Smooth muscle cell (in vitro differentiated cells): Measurements from ENCODE around the gene GNAZ. TPM values are rescaled to one million over a fixed set of nuclear protein-coding genes. Genes with fewer than 3 reads are reported as not detected.

ENCODE experiments used
- DNase-seq: peaks from one replicate; lab custom pipeline; 2025; ENCODE audit not compliant: unreplicated experiment; lab: John Stamatoyannopoulos, UW
- H2AFZ ChIP-seq: fragments of 200-600 bp; sonication (generic); 2 replicates; pipeline ENCODE4 v1.6.0; 2016; ENCODE audit warnings: antibody characterized with exemption, low read depth, mild to moderate bottlenecking
- H3F3A ChIP-seq: fragments of 200-600 bp; sonication (generic); 2 replicates; pipeline ENCODE4 v1.6.0; 2017; ENCODE audit warnings: antibody characterized with exemption, low read depth
- H3K27ac ChIP-seq: fragments of 200-600 bp; sonication (generic); 2 replicates; pipeline ENCODE4 v1.5.1; 2016; ENCODE audit warnings: low read depth, mild to moderate bottlenecking
- H3K27me3 ChIP-seq: fragments of 200-600 bp; sonication (generic); 2 replicates; pipeline ENCODE4 v1.6.1; 2016; ENCODE audit warnings: low read depth, mild to moderate bottlenecking
- H3K36me3 ChIP-seq: fragments of 200-600 bp; sonication (generic); 2 replicates; pipeline ENCODE4 v1.5.1; 2016; ENCODE audit warnings: low read depth
- H3K4me1 ChIP-seq: fragments of 200-600 bp; sonication (generic); 2 replicates; pipeline ENCODE4 v1.5.1; 2016; ENCODE audit warnings: low read depth
- H3K4me2 ChIP-seq: fragments of 200-600 bp; sonication (generic); 2 replicates; pipeline ENCODE4 v1.6.0; 2016; ENCODE audit warnings: mild to moderate bottlenecking
- H3K4me3 ChIP-seq: fragments of 200-600 bp; sonication (generic); 2 replicates; pipeline ENCODE4 v1.5.1; 2016; ENCODE audit warnings: mild to moderate bottlenecking
- H3K79me2 ChIP-seq: fragments of 200-600 bp; sonication (generic); 2 replicates; pipeline ENCODE4 v1.6.0; 2016; ENCODE audit warnings: low read depth, mild to moderate bottlenecking
- H3K9ac ChIP-seq: fragments of 200-600 bp; sonication (generic); 2 replicates; pipeline ENCODE4 v1.6.0; 2016; ENCODE audit warnings: low read depth
- H3K9me3 ChIP-seq: fragments of 200-600 bp; sonication (generic); replicated peaks from 2 replicates; pipeline ENCODE4 v1.5.1; 2016; ENCODE audit warnings: low read depth
- H4K20me1 ChIP-seq: fragments of 200-600 bp; sonication (generic); 2 replicates; pipeline ENCODE4 v1.6.0; 2016; ENCODE audit warnings: low read depth
- WGBS: methylation state at CpG from one replicate; pipeline ENCODE4 v1.1.7; 2016; ENCODE audit warnings: low lambda C conversion rate; 5-methylcytosine and 5-hydroxymethylcytosine counted together
- polyA plus RNA-seq: library from polyadenylated mRNA; unstranded; fragments of >200 nt; fragmentation: Nextera tagmentation; extraction: Ambion mirVana; gene quantifications from 2 replicates; pipeline ENCODE4 v1.2.1, GENCODE V29; 2016
- total RNA-seq: library from RNA; depleted of rRNA; stranded (reverse); fragments of >200 nt; gene quantifications from 2 replicates; pipeline ENCODE4 v1.2.3, GENCODE V29; 2014
- TF ChIP-seq, protein P1 (sequence below): fragments of 200-600 bp; sonication (generic); IDR thresholded peaks from 2 replicates; pipeline ENCODE4 v1.5.1; 2017; ENCODE audit warnings: borderline replicate concordance, mild to moderate bottlenecking, antibody characterized with exemption; ENCODE audit not compliant: insufficient read depth, poor library complexity, severe bottlenecking

GNAZ gene
- total and polyA plus RNA-seq, 2 experiments from 2014 or later = 0.50 to 1.2 TPM

DNA sequence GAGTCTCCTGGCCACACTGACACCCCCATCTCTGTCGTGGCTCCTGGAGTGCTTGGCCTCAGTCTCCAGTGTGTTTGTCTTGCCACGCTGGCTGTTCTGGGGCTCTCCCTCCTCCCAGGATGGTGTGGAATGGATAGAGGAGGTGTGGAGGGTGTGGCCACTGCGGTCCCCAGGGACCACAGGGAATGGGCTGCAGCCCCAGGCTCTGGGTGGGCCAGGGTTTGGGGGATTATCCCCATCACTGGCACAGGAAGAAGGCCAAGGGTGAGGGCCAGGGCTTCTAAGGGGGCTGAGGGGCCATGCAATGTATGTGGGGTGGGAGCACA, 8.1 kb downstream of the GNAZ start:
- no peak for DNase-seq
- Histone ChIP-seq H3K9ac (no peak overlapping the region), H3K36me3 (no peaks in the 10 kb centered on the region), H3K4me1 (no peaks in the 10 kb centered on the region), H3K9me3 (no peaks in the 10 kb centered on the region), H3K79me2 (no peaks in the 10 kb centered on the region), H4K20me1 (no peaks in the 10 kb centered on the region), H3K4me2 (no peak overlapping the region), H2AFZ (no peak overlapping the region), H3K27ac (no peak overlapping the region), H3F3A (no peaks in the 10 kb centered on the region), H3K27me3 (no peaks in the 10 kb centered on the region), H3K4me3 (no peak overlapping the region)
- TF ChIP-seq, protein P1, sequence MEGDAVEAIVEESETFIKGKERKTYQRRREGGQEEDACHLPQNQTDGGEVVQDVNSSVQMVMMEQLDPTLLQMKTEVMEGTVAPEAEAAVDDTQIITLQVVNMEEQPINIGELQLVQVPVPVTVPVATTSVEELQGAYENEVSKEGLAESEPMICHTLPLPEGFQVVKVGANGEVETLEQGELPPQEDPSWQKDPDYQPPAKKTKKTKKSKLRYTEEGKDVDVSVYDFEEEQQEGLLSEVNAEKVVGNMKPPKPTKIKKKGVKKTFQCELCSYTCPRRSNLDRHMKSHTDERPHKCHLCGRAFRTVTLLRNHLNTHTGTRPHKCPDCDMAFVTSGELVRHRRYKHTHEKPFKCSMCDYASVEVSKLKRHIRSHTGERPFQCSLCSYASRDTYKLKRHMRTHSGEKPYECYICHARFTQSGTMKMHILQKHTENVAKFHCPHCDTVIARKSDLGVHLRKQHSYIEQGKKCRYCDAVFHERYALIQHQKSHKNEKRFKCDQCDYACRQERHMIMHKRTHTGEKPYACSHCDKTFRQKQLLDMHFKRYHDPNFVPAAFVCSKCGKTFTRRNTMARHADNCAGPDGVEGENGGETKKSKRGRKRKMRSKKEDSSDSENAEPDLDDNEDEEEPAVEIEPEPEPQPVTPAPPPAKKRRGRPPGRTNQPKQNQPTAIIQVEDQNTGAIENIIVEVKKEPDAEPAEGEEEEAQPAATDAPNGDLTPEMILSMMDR = no peak
- WGBS = 92% methylated on average over 3 of the region's 3 CpGs

DNA sequence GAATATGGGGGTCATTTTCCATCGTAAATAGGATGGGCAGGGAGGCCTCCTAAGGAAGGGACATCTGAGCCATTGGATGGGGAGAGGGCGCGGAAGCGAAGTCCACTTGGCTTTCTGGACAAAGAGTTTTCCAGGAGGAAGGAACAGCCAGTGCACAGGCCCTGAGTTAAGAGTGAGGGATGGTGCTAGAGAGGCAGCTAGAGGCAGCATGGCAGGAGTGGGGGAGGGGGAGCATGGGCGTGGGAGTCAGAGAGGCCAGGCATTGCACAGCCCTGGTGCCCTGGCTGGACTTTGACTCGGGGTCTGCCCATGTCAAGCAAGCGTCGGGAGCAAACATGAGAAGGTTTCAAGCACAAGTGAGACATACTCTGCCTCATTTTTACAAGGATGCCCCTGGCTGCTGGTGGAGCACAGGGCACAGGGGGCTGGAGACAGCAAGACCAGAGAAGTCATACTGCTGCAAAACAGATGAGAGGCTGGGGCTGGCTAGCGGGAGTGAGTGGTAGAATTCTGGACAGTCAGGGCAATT, 9.0 kb downstream of the GNAZ start:
- Histone ChIP-seq H3K9ac (no peak overlapping the region), H3K4me2 (no peak overlapping the region), H3K36me3 (no peaks in the 10 kb centered on the region), H3K9me3 (no peaks in the 10 kb centered on the region), H3K4me1 (no peaks in the 10 kb centered on the region), H2AFZ (no peak overlapping the region), H3F3A (no peaks in the 10 kb centered on the region), H3K27me3 (no peaks in the 10 kb centered on the region), H3K4me3 (no peak overlapping the region), H3K79me2 (no peaks in the 10 kb centered on the region), H4K20me1 (no peaks in the 10 kb centered on the region), H3K27ac (no peak overlapping the region)
- TF ChIP-seq, protein P1 = no peak
- DNase-seq = no peak
- WGBS = 98% methylated on average over 9 of the region's 9 CpGs

DNA sequence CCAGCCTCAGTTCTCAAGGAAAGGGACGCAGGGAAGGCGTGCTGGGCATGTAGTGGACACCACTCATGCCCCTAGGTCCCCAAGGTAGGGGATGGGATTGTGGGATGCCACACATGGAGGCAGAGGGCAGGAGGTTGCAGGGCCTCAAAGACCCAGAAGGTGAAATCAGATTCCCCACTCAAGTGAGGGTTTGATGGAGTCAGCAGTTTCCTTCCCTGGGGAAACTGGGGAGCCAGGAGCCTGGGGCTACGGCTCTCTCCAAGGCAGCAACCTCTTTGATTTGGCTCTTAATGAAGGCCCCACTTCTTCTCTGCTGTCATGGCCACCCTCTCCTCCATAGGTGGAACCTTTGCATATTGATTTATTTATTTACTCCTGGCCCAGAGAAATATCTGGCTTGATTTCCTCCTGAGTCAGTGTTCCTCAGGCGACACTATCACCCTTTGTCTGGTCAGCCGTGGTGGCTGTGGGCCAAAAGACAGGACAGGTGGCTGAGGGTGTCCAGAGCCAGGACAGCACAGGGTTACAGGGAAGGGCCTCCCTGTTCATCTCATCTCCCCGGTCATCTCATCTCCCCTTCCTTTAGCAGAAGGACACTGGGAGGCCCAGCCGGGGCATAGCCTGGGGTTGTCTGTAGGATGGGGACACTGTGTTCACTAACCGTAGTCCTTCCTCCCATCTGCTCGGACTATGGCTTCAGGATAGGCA, 9.6 kb downstream of the GNAZ start:
- no peaks in the 10 kb centered on the region for H4K20me1 ChIP-seq
- TF ChIP-seq, protein P1 = no peak
- H3K9ac ChIP-seq = no peak overlapping the region
- H3K79me2 ChIP-seq = no peaks in the 10 kb centered on the region
- DNase-seq = no peak
- no peaks in the 10 kb centered on the region for H3K4me1 ChIP-seq
- H3K27ac ChIP-seq = no peak overlapping the region
- no peaks in the 10 kb centered on the region for H3K36me3 ChIP-seq
- H3K27me3 ChIP-seq = no peaks in the 10 kb centered on the region
- H3K4me2 ChIP-seq = no peak overlapping the region
- no peak overlapping the region for H3K4me3 ChIP-seq
- no peak overlapping the region for H2AFZ ChIP-seq
- WGBS = 96% methylated on average over 9 of the region's 9 CpGs
- no peaks in the 10 kb centered on the region for H3K9me3 ChIP-seq
- no peaks in the 10 kb centered on the region for H3F3A ChIP-seq
